SK-N-MC (cell line): ENCODE measurements around the gene FGF18.
"Not testable (repeated sequence)": the region's sequence is repeated elsewhere in the genome, so short reads cannot be mapped to it uniquely, and the experiment has no call there.

Experiments
- DNase-seq: peaks from one replicate; pipeline ENCODE4 v3.0.0-alpha.2; 2011; ENCODE audit warnings: low read depth, low spot score
- H3K27ac ChIP-seq: fragments of 200-600 bp; sonication (generic); 2 replicates; pipeline ENCODE4 v1.5.1; 2016; ENCODE audit warnings: mixed run types
- H3K36me3 ChIP-seq: fragments of 200-600 bp; sonication (generic); 2 replicates; pipeline ENCODE4 v1.6.1; 2017; ENCODE audit warnings: antibody characterized with exemption, low read length, mixed read lengths; ENCODE audit not compliant: insufficient read depth
- H3K4me3 ChIP-seq: fragments of 200-600 bp; sonication (generic); 2 replicates; pipeline ENCODE4 v1.5.1; 2016
- H3K9ac ChIP-seq: fragments of 200-600 bp; sonication (generic); 2 replicates; pipeline ENCODE4 v1.8.0; 2017; ENCODE audit warnings: mixed run types, mixed read lengths; ENCODE audit not compliant: insufficient read length
- H3K9me3 ChIP-seq: fragments of 200-600 bp; sonication (generic); 2 replicates; pipeline ENCODE4 v1.6.1; 2017; ENCODE audit warnings: low read depth, mild to moderate bottlenecking, antibody characterized with exemption, low read length, moderate library complexity, mixed read lengths
- EZH2 ChIP-seq: fragments of 200-600 bp; sonication (generic); IDR thresholded peaks from one replicate; pipeline ENCODE4 v1.6.1; 2017; ENCODE audit warnings: antibody characterized with exemption
- FOXP2 ChIP-seq: optimal IDR thresholded peaks from 2 replicates; pipeline ENCODE3; 2011; ENCODE audit warnings: mild to moderate bottlenecking, moderate library complexity; ENCODE audit not compliant: insufficient read depth; ENCODE audit errors: extremely low read length, control extremely low read depth
- POLR2AphosphoS5 ChIP-seq: IDR thresholded peaks from 2 replicates; pipeline ENCODE4 v1.6.1; 2012; ENCODE audit warnings: mild to moderate bottlenecking, low read depth, low read length, borderline replicate concordance

The FGF18 gene

DNA sequence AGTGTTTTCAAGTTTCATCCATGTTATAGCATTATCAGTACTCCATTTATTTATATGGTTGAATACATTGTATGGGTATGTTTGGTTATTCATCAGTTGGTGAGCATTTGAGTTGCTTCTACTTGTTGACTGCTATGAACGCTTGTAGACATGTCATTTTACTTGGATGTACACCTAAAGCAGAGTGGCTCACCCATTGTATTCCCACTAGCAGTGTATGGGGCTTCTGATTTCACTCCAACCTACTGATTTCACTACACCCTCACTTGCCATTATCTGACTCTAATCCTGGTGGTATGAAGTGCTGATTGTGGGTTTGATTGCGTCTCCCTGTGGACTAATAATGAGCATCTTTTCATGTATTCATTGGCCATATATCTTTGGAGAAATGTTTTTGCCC, 22.3 kb upstream of the FGF18 start:
- no peak overlapping the region for H3K9ac ChIP-seq
- no peak overlapping the region for H3K4me3 ChIP-seq
- no peak overlapping the region for H3K27ac ChIP-seq
- TF ChIP-seq EZH2: no peak
- TF ChIP-seq POLR2AphosphoS5: no peak
- no peak for TF ChIP-seq FOXP2
- peaks cover 98% of the 10 kb centered on the region for H3K36me3 ChIP-seq
- H3K9me3 ChIP-seq: no peaks in the 10 kb centered on the region
- no peak for DNase-seq

DNA sequence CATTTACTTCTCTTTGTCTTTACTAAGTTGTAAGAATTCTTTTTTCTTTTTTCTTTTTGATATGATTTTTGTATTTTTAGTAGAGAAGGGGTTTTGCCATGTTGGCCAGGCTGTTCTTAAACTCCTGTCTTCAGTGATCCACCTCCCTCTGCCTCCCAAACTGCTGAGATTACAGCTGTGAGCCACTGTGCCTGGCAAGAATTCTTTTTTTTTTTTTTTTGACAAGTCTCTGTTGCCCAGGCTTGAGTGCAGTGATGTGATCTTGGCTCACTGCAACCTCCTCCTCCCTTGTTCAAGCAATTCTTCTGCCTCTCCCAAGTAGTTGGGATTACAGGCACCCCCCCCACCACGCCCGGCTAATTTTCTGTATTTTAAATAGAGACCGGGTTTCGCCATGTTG, 21.8 kb upstream of the FGF18 start:
- H3K9ac ChIP-seq: no peak overlapping the region
- peaks cover 94% of the 10 kb centered on the region for H3K36me3 ChIP-seq
- DNase-seq: no peak
- H3K9me3 ChIP-seq: no peaks in the 10 kb centered on the region
- no peak overlapping the region for H3K27ac ChIP-seq
- TF ChIP-seq POLR2AphosphoS5 (no peak), EZH2 (no peak), FOXP2 (no peak)
- no peak overlapping the region for H3K4me3 ChIP-seq

DNA sequence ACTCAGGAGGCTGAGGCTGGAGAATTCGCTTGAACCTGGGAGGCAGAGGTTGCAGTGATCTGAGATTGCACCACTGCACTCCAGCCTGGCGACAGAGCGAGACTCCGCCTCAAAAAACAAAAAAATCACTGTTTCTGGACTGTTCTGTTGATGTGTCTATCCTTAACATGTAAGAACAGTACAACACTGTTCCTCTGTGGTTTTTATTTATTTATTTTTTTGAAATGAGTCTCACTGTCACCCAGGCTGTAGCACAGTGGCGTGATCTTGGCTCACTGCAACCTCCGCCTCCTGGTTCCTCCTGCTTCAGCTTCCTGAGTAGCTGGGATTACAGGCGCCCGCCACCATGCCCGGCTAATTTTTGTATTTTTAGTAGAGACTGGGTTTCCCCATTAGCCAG, 20.8 kb upstream of the FGF18 start:
- H3K9ac ChIP-seq, H3K9me3 ChIP-seq, H3K4me3 ChIP-seq, DNase-seq, H3K27ac ChIP-seq: not testable (repeated sequence)
- peaks cover 83% of the 10 kb centered on the region for H3K36me3 ChIP-seq

DNA sequence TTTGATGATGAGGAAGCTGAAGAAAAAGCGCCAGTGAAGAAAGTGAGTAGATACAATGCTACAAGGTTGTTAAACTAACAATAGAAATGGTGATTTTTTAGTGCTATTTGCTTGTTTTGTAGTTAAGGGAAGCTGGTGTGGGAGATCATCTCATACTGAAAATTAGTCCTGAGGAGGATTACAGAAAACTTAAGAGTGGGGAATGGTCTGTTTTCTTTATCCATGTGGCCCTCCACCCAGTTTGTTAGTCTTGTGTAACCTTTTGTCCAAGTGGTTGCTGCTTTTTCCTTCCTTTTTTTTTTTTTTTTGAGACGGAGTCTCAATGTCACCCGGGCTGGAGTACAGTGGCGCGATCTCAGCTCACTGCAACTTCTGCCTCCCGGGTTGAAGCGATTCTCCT, 19.3 kb upstream of the FGF18 start:
- H3K27ac ChIP-seq: no peak overlapping the region
- H3K4me3 ChIP-seq: no peak overlapping the region
- H3K9ac ChIP-seq: no peak overlapping the region
- DNase-seq: no peak
- no peaks in the 10 kb centered on the region for H3K9me3 ChIP-seq
- TF ChIP-seq FOXP2 (no peak), EZH2 (no peak), POLR2AphosphoS5 (no peak)
- peaks cover 74% of the 10 kb centered on the region for H3K36me3 ChIP-seq

GRCh38 chr5:171401167-171401947, 18.1 kb upstream of the FGF18 start:
- Histone ChIP-seq H3K9ac (no peak overlapping the region), H3K36me3 (peaks cover 74% of the 10 kb centered on the region), H3K4me3 (no peak overlapping the region), H3K27ac (no peak overlapping the region), H3K9me3 (no peaks in the 10 kb centered on the region)
- DNase-seq: no peak
- TF ChIP-seq FOXP2 (no peak), EZH2 (no peak), POLR2AphosphoS5 (no peak; the same call in 1 of the 2 replicates)

DNA sequence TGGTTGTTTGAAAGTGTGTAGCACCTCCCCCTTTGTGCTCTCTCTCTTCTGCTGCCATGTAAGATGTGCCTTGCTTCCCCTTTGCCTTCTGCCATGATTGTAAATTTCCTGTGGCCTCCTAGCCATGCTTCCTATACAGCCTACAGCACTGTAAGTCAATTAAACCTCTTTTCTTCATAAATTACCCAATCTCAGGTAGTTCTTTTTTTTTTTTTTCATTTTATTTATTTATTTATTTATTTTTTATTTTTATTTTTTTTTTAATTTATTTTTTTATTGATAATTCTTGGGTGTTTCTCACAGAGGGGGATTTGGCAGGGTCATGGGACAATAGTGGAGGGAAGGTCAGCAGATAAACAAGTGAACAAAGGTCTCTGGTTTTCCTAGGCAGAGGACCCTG, 16.7 kb upstream of the FGF18 start:
- DNase-seq, H3K27ac ChIP-seq, H3K4me3 ChIP-seq, H3K9me3 ChIP-seq, H3K9ac ChIP-seq: not testable (repeated sequence)
- H3K36me3 ChIP-seq: peaks cover 74% of the 10 kb centered on the region

DNA sequence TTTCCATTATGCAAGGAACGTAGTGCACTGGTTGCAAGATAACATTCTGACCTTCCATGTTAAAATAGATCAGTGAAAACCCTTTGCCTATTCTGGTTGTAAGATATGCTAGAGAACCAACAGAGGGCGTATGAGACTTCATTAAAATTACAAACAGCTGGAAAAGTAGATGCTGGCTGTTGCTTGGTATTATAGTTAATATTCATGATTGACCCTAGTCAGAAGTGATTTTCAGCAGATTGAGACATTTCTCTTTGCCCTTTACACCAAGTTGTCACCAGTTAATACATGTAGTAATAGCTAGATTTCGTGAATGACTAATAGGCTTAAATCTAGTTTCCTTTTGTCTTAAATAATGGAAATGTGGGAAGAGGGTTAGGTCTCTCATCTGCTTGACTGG, 13.8 kb upstream of the FGF18 start:
- Histone ChIP-seq H3K4me3 (no peak overlapping the region), H3K9ac (no peak overlapping the region), H3K36me3 (peaks cover 74% of the 10 kb centered on the region), H3K27ac (0 out of 2 replicates have a peak overlapping the region, but pooled peaks have one; percentile 51), H3K9me3 (no peaks in the 10 kb centered on the region)
- TF ChIP-seq EZH2 (no peak), FOXP2 (no peak), POLR2AphosphoS5 (no peak)
- no peak for DNase-seq

GRCh38 chr5:171407234-171407633, 12.2 kb upstream of the FGF18 start:
- Histone ChIP-seq H3K4me3 (no peak overlapping the region), H3K9ac (no peak overlapping the region), H3K9me3 (no peaks in the 10 kb centered on the region), H3K36me3 (peaks cover 76% of the 10 kb centered on the region), H3K27ac (no peak overlapping the region)
- no peak for TF ChIP-seq FOXP2
- TF ChIP-seq POLR2AphosphoS5: peak; percentile 24; the same call in 1 of the 2 replicates
- no peak for DNase-seq
